Suprapubic skin (tissue), 4 donors: ENCODE measurements around the gene CSH1. TPM values are rescaled to one million over a fixed set of nuclear protein-coding genes. Genes with fewer than 3 reads are reported as not detected.
"Not testable (repeated sequence)": the region's sequence is repeated elsewhere in the genome, so short reads cannot be mapped to it uniquely, and the experiment has no call there.

Source experiments
- DNase-seq, 2 donors: peaks; one replicate each; pipeline ENCODE4 v3.0.0-alpha.2; 2019; ENCODE audit warnings: low spot score in 2 of 2
- H3K27ac ChIP-seq: fragments of 200-600 bp; sonication (generic); one replicate; pipeline ENCODE4 v1.5.1; 2019
- H3K27me3 ChIP-seq: fragments of 200-600 bp; sonication (generic); one replicate; pipeline ENCODE4 v1.5.1; 2019
- H3K36me3 ChIP-seq: fragments of 200-600 bp; sonication (generic); one replicate; pipeline ENCODE4 v1.5.1; 2019
- H3K4me1 ChIP-seq: fragments of 200-600 bp; sonication (generic); one replicate; pipeline ENCODE4 v1.5.1; 2019
- H3K4me3 ChIP-seq: fragments of 200-600 bp; sonication (generic); one replicate; pipeline ENCODE4 v1.5.1; 2019; ENCODE audit warnings: mild to moderate bottlenecking
- H3K9me3 ChIP-seq: fragments of 200-600 bp; sonication (generic); one replicate; pipeline ENCODE4 v1.5.1; 2019
- EP300 ChIP-seq: sonication (generic); formaldehyde crosslinking; IDR thresholded peaks from one replicate; pipeline ENCODE4 v1.6.1; 2017; ENCODE audit warnings: antibody characterized with exemption
- POLR2A ChIP-seq, 2 donors: fragments of 450-650 bp; IDR thresholded peaks; one replicate each; pipeline ENCODE4 v1.6.1; 2017; ENCODE audit warnings: antibody characterized with exemption in 2 of 2, mild to moderate bottlenecking in 2 of 2, moderate library complexity in 2 of 2
- POLR2AphosphoS5 ChIP-seq, 3 donors: sonication (generic); formaldehyde crosslinking; IDR thresholded peaks; one replicate each; pipeline ENCODE4 v1.6.1; 2017; ENCODE audit warnings: antibody characterized with exemption in 3 of 3
- WGBS: methylation state at CpG from one replicate; pipeline ENCODE4 v1.1.5; 2018; 5-methylcytosine and 5-hydroxymethylcytosine counted together
- total RNA-seq, 4 donors: library from RNA; depleted of rRNA; stranded (reverse); fragments of >200 nt; gene quantifications; one replicate each; pipeline ENCODE4 v1.1.0, GENCODE V29; 2016
- TF ChIP-seq, protein P1 (sequence below), 2 donors: fragments of 200-600 bp in 1 of 2; fragments of 450-650 bp in 1 of 2; sonication (generic) in 1 of 2; IDR thresholded peaks; one replicate each; pipeline ENCODE4 v1.5.1; 2016 to 2019; ENCODE audit warnings: antibody characterized with exemption in 2 of 2, mild to moderate bottlenecking in 1 of 2, moderate library complexity in 1 of 2

The CSH1 gene
- not detected for total RNA-seq

DNA sequence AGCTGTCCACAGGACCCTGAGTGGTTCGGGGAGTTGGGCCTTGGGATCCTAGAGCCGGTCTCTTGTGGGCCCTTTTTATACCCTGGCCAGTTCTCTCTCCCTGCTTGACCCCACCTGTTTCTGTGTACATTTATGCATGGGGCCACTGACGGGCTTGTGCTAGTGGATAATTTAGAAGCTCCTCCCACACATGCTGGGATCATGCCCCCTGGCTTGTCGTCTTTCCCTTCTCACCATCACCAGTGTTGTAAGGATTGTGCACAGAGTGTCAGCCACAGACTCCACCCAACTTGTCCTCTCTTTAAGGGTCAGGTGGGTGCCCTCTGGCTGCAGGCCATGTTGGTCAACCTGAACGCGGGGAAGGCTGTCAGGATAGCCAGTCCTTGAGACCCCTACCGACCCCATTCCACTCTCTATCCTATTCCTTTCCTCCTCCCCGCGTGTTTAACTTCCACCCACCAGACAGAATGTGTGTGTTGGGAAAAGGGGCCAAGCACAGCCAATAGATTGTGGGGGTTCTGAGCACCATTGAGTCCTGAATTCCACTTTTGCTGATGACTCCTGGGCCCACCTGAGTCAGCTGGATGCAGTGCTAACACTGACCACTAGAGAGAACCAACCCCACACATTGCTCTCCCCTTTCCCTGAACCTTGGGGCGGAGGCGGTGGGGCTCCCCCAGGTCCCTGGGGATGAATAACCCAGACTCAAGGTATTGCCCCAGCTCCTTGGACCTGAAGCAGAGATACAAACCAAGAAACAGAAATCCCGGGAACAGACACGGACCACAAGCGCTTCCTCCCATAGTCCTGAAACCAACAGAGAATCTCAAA lies at the start of gene CSH1:
TSS of gene CSH1 (minus strand) at position 51 of the 831 bp plus-strand sequence. CDS start 63 bp downstream, outside the sequence.
- H3K27ac ChIP-seq, H3K4me1 ChIP-seq, H3K27me3 ChIP-seq, H3K9me3 ChIP-seq, H3K4me3 ChIP-seq, H3K36me3 ChIP-seq: not testable (repeated sequence)
- 88% methylated on average over 5 of the region's 14 CpGs for whole genome bisulfite sequencing
- peak in 1 of 2 donors; percentile 36 for DNase-seq

DNA sequence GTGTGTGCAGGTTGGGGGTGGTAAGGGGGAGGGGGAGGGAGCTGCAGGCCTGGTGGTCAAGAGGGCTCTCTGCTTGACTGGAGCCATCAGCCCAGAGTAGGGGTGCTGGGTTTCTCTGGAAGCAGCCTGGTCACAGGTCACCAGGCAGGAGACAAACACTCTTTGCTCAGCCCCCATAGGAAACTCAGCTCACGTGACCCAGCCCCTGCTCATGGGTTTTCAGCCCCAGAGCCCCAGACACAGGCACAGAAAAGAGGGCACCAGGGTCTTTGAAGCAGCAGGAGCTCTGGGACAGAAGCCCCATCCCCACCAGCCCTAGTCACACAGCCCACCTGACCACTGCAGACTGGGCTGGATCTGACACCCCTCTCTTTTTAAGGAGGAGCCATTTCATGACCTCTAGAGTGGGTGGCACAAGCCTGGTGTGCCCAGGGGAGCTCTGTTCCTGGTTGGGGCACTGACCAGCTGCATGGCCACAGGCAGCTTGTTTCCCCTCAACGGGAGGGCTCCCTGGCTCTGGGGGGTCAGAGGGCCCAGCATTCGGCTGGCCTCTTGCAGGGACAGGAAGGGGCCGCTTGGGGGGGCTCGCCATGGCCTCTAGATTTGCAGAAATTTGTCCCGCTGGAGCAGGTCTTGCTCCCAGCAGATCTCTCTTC lies 49.5 kb upstream of the CSH1 start:
- peaks cover 5% of the 10 kb centered on the region for H3K4me1 ChIP-seq
- no peaks in the 10 kb centered on the region for H3K36me3 ChIP-seq
- peaks cover 17% of the 10 kb centered on the region for H3K27me3 ChIP-seq
- H3K4me3 ChIP-seq: no peak overlapping the region
- no peak overlapping the region for H3K27ac ChIP-seq
- 70% methylated on average over 4 of the region's 6 CpGs for WGBS
- H3K9me3 ChIP-seq: no peaks in the 10 kb centered on the region
- TF ChIP-seq, protein P1, sequence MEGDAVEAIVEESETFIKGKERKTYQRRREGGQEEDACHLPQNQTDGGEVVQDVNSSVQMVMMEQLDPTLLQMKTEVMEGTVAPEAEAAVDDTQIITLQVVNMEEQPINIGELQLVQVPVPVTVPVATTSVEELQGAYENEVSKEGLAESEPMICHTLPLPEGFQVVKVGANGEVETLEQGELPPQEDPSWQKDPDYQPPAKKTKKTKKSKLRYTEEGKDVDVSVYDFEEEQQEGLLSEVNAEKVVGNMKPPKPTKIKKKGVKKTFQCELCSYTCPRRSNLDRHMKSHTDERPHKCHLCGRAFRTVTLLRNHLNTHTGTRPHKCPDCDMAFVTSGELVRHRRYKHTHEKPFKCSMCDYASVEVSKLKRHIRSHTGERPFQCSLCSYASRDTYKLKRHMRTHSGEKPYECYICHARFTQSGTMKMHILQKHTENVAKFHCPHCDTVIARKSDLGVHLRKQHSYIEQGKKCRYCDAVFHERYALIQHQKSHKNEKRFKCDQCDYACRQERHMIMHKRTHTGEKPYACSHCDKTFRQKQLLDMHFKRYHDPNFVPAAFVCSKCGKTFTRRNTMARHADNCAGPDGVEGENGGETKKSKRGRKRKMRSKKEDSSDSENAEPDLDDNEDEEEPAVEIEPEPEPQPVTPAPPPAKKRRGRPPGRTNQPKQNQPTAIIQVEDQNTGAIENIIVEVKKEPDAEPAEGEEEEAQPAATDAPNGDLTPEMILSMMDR (IDR thresholded peaks at IDR 0.05): no peak
- TF ChIP-seq POLR2AphosphoS5 (IDR thresholded peaks at IDR 0.05) (no peak), EP300 (no peak), POLR2A (IDR thresholded peaks at IDR 0.05) (no peak)
- DNase-seq: no peak

DNA sequence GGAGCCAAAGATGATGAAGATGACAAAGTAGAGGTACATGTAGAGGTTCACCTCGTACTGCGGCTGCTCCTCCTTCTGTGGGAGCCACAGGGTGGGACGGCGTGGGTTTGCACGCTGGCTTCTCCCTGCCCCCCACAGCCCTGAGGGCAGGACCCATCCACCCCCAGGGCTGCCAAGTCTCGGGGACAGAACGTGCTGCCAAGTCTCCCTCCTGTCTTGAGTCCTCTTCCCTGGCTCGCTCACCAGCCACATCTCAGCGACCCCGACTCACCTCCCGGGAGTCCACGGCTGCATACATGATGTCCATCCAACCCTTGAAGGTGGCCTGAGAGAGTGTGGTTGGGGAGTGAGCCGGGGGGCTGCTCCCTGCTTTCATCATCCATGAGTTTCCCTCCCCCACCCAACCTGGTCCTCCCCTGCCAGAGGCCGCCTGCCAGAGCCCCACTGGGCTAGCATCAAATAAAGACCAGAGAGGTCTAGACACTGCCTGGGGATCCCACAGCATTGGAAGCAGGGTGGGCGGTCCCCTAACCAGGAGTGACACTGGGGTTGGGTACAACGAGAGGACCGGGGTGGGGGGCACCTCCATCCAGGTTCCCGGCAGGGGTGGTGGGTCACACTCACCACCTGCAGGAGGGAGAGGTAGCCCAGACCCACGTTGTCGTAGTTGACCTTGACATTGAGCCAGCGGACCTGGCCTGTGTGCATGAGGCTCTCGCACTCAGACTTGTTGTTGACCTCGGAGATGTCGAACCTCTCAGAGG lies 48.5 kb upstream of the CSH1 start:
- TF ChIP-seq, protein P1 (IDR thresholded peaks at IDR 0.05): no peak
- TF ChIP-seq POLR2AphosphoS5 (IDR thresholded peaks at IDR 0.05): no peak
- TF ChIP-seq EP300: no peak
- TF ChIP-seq POLR2A (IDR thresholded peaks at IDR 0.05): no peak
- Histone ChIP-seq H3K4me1 (peaks cover 5% of the 10 kb centered on the region), H3K27me3 (peaks cover 10% of the 10 kb centered on the region), H3K9me3 (no peaks in the 10 kb centered on the region), H3K4me3 (no peak overlapping the region), H3K36me3 (no peaks in the 10 kb centered on the region), H3K27ac (no peak overlapping the region)
- WGBS: 91% methylated on average over 14 of the region's 24 CpGs
- no peak for DNase-seq

DNA sequence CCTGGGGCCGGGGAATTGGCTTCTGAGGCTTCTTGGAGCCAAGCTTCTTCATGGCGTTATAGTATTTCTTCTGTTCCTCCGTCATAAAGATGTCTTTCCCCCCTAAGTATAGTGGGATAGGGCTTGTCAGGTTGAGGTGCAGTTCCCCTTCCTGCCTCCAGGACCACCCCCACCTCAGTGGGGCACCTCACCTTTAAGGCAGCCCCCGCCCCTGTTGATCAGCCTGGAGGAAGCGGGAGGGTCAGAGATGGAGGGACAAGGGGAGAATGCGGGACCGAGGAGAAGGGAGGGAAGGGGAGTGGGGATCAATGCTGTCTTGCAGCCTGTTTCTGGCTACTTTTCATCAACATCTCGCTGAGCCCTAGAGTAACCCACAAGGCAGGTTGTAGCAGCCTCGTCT lies 47.4 kb upstream of the CSH1 start:
- no peak for TF ChIP-seq EP300
- TF ChIP-seq, protein P1 (IDR thresholded peaks at IDR 0.05): no peak
- no peak for TF ChIP-seq POLR2AphosphoS5 (IDR thresholded peaks at IDR 0.05)
- TF ChIP-seq POLR2A (IDR thresholded peaks at IDR 0.05): no peak
- WGBS: 91% methylated on average over 9 of the region's 9 CpGs
- H3K4me1 ChIP-seq: peaks cover 5% of the 10 kb centered on the region
- H3K36me3 ChIP-seq: no peaks in the 10 kb centered on the region
- no peak overlapping the region for H3K27ac ChIP-seq
- H3K4me3 ChIP-seq: no peak overlapping the region
- H3K27me3 ChIP-seq: peaks cover under 1% of the 10 kb centered on the region
- no peak for DNase-seq
- H3K9me3 ChIP-seq: no peaks in the 10 kb centered on the region

DNA sequence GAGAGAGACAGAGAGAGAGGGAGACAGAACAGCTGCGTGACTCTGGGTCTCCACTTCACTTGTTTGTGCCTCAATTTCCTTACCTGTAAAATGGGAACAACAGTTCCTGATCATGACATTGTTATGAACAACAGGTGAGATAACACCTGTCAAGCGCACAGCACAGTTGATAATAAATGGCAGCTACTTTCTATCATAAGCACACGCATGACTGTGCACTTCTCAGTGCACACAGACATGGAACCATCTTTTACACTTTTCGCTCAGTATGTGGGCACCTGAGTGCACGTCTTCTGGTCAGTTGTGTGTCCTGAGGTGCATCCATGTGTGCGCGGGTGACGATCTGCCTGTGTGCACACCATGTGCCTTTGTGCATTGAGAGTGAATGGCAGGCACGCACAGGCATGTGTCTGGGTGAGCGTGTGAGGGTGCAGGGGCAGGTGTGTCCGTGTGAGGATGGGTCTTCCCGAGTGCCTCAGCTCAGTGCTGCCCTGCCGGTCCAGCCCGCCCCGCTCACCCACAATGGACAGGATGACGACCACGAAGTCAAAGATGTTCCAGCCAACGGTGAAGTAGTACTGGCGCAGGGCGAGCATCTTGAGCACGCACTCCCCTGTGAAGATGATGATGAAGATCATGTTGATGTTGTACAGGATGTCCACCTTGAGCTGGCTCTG lies 46.1 kb upstream of the CSH1 start:
- no peaks in the 10 kb centered on the region for H3K9me3 ChIP-seq
- no peak overlapping the region for H3K4me3 ChIP-seq
- H3K27me3 ChIP-seq: no peaks in the 10 kb centered on the region
- 93% methylated on average over 20 of the region's 21 CpGs for WGBS
- TF ChIP-seq POLR2AphosphoS5 (IDR thresholded peaks at IDR 0.05) (no peak), POLR2A (IDR thresholded peaks at IDR 0.05) (no peak), EP300 (no peak)
- TF ChIP-seq, protein P1 (IDR thresholded peaks at IDR 0.05): no peak
- no peaks in the 10 kb centered on the region for H3K36me3 ChIP-seq
- DNase-seq: no peak
- H3K27ac ChIP-seq: no peak overlapping the region
- H3K4me1 ChIP-seq: peaks cover 5% of the 10 kb centered on the region
